ENCODE data around the gene CDH18.

The CDH18 gene

DNA sequence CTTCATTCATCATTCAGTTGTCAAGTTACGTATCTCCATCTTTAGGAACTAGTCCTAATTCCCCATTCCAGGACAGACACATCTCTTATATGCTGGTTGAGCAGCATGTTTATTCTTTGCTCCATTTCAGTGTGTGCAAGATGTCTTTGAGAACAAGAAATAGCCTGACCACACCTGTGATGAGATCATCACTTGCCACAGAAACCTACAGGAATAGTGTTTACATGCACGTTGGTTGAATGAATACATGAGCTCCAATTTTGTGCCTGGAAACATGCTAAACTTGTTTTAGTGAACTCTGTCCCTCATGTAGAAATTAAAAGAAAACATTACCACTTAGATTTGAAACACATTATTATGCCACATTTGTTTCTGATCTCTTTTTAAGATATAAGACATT, 489.1 kb downstream of the CDH18 start:
- TF ChIP-seq, protein P1, sequence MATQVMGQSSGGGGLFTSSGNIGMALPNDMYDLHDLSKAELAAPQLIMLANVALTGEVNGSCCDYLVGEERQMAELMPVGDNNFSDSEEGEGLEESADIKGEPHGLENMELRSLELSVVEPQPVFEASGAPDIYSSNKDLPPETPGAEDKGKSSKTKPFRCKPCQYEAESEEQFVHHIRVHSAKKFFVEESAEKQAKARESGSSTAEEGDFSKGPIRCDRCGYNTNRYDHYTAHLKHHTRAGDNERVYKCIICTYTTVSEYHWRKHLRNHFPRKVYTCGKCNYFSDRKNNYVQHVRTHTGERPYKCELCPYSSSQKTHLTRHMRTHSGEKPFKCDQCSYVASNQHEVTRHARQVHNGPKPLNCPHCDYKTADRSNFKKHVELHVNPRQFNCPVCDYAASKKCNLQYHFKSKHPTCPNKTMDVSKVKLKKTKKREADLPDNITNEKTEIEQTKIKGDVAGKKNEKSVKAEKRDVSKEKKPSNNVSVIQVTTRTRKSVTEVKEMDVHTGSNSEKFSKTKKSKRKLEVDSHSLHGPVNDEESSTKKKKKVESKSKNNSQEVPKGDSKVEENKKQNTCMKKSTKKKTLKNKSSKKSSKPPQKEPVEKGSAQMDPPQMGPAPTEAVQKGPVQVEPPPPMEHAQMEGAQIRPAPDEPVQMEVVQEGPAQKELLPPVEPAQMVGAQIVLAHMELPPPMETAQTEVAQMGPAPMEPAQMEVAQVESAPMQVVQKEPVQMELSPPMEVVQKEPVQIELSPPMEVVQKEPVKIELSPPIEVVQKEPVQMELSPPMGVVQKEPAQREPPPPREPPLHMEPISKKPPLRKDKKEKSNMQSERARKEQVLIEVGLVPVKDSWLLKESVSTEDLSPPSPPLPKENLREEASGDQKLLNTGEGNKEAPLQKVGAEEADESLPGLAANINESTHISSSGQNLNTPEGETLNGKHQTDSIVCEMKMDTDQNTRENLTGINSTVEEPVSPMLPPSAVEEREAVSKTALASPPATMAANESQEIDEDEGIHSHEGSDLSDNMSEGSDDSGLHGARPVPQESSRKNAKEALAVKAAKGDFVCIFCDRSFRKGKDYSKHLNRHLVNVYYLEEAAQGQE (IDR thresholded peaks at IDR 0.05; ENCODE audit: insufficient read depth in 1 of 2, low read depth in 2 of 2, low read length in 2 of 2): no peak
- no peak for TF ChIP-seq SIN3A (IDR thresholded peaks at IDR 0.05; ENCODE audit: borderline replicate concordance, insufficient read depth, low read length)
- no peak for TF ChIP-seq POLR2AphosphoS5 (IDR thresholded peaks at IDR 0.05; ENCODE audit: low read depth, low read length)
- no peak for TF ChIP-seq FOXP2 (optimal IDR thresholded peaks at IDR 0.05; ENCODE audit: borderline replicate concordance, extremely low read depth, extremely low read length, insufficient read depth)
- no peak for TF ChIP-seq TAF1 (IDR thresholded peaks at IDR 0.05; ENCODE audit: borderline replicate concordance, insufficient read depth, low read length)

DNA sequence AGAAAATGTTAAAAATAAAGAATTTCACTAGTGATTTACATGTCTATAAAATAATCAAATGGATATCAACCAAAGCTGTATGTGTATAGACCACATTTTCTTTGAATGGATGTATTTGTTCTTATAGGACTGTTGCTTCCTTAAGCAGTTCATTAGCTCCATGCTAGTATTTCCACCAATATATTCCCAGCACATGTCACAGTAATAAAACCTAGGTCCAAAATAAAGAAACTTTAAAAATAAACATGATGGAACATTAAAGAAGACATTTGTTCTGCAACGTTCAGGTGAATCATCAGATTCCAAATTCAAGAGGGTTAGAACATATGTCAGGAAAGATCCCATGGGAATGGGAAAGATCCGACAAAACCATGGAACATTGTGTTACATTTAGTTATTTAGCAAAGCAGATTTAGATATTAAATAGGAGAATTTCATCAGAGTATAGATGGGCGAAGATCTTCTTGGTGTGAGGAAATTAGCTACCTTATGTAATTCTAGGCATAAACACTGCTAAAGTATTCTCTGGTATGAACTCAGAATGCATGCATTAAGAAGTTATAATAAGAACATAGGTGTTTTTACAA, 490.7 kb downstream of the CDH18 start:
- no peak for TF ChIP-seq TAF1 (IDR thresholded peaks at IDR 0.05; ENCODE audit: borderline replicate concordance, insufficient read depth, low read length)
- TF ChIP-seq, protein P1 (IDR thresholded peaks at IDR 0.05; ENCODE audit: insufficient read depth in 1 of 2, low read depth in 2 of 2, low read length in 2 of 2): no peak
- TF ChIP-seq POLR2AphosphoS5 (IDR thresholded peaks at IDR 0.05; ENCODE audit: low read depth, low read length): no peak
- TF ChIP-seq SIN3A (IDR thresholded peaks at IDR 0.05; ENCODE audit: borderline replicate concordance, insufficient read depth, low read length): no peak
- TF ChIP-seq FOXP2 (optimal IDR thresholded peaks at IDR 0.05; ENCODE audit: borderline replicate concordance, extremely low read depth, extremely low read length, insufficient read depth): no peak

GRCh38 chr5:19496056-19496455, 491.9 kb downstream of the CDH18 start:
- TF ChIP-seq SIN3A (IDR thresholded peaks at IDR 0.05; ENCODE audit: borderline replicate concordance, insufficient read depth, low read length) (no peak), TAF1 (IDR thresholded peaks at IDR 0.05; ENCODE audit: borderline replicate concordance, insufficient read depth, low read length) (no peak), FOXP2 (optimal IDR thresholded peaks at IDR 0.05; ENCODE audit: borderline replicate concordance, extremely low read depth, extremely low read length, insufficient read depth) (no peak), POLR2AphosphoS5 (IDR thresholded peaks at IDR 0.05; ENCODE audit: low read depth, low read length) (no peak)
- TF ChIP-seq, protein P1 (IDR thresholded peaks at IDR 0.05; ENCODE audit: insufficient read depth in 1 of 2, low read depth in 2 of 2, low read length in 2 of 2): no peak

DNA sequence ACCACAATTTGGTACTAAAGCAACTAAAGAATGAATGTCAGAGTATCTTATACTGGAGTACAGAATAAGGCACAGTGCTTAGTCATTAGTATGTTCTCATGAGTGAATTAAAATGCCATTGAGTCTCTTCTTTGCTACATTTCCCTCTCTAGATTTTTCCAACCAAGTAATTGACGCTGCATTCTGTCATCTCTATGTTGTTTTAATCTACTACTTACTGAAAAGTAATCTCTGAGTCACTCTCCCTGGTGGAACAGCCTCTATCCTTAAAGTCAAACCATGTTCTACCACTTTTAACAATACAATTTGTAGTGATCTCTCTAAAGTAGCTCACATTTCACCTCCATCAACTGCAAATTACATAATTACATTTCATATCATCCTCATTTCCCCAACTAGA, 495.1 kb downstream of the CDH18 start:
- TF ChIP-seq SIN3A (IDR thresholded peaks at IDR 0.05; ENCODE audit: borderline replicate concordance, insufficient read depth, low read length) (no peak), POLR2AphosphoS5 (IDR thresholded peaks at IDR 0.05; ENCODE audit: low read depth, low read length) (no peak), FOXP2 (optimal IDR thresholded peaks at IDR 0.05; ENCODE audit: borderline replicate concordance, extremely low read depth, extremely low read length, insufficient read depth) (no peak)

GRCh38 chr5:19488786-19489185, 499.2 kb downstream of the CDH18 start:
- TF ChIP-seq TAF1 (IDR thresholded peaks at IDR 0.05; ENCODE audit: borderline replicate concordance, insufficient read depth, low read length) (no peak), SIN3A (IDR thresholded peaks at IDR 0.05; ENCODE audit: borderline replicate concordance, insufficient read depth, low read length) (no peak), FOXP2 (optimal IDR thresholded peaks at IDR 0.05; ENCODE audit: borderline replicate concordance, extremely low read depth, extremely low read length, insufficient read depth) (no peak), POLR2AphosphoS5 (IDR thresholded peaks at IDR 0.05; ENCODE audit: low read depth, low read length) (no peak)
- TF ChIP-seq, protein P1 (IDR thresholded peaks at IDR 0.05; ENCODE audit: insufficient read depth in 1 of 2, low read depth in 2 of 2, low read length in 2 of 2): no peak
